HEK293 (cell line): ENCODE data around the gene TTC32.

ENCODE experiments used
- CTCF ChIA-PET: fragments of 350-600 bp; formaldehyde crosslinking; extraction: SDS; loops from one replicate; lab custom pipeline; 2021; ENCODE audit warnings: antibody characterized with exemption; lab: Yijun Ruan, JAX
- POLR2A ChIA-PET: fragments of 300-600 bp; formaldehyde crosslinking; extraction: SDS; loops from one replicate; lab custom pipeline; 2020; ENCODE audit warnings: antibody characterized with exemption, inconsistent platforms; lab: Yijun Ruan, JAX
- H3K27ac ChIP-seq: fragments of 200-500 bp; sonication (Bioruptor generic); 2 replicates; pipeline ENCODE4 v1.5.1; 2014; ENCODE audit warnings: low read depth, low read length, control low read depth, inconsistent platforms; ENCODE audit errors: extremely low read depth
- H3K36me3 ChIP-seq, 2 experiments: fragments of 200-500 bp in 1 of 2; sonication (Bioruptor generic) in 1 of 2; 1 replicate in 1 of 2; 2 replicates in 1 of 2; pipeline ENCODE4 v1.5.1; 2014 to 2017; ENCODE audit warnings: inconsistent platforms in 2 of 2, low read length in 2 of 2; ENCODE audit not compliant: control insufficient read depth in 2 of 2, insufficient read depth in 1 of 2
- H3K4me1 ChIP-seq: fragments of 200-500 bp; sonication (Bioruptor generic); 2 replicates; pipeline ENCODE4 v1.5.1; 2014; ENCODE audit warnings: mild to moderate bottlenecking, low read length, inconsistent platforms; ENCODE audit not compliant: control insufficient read depth, insufficient read depth
- H3K4me3 ChIP-seq: 2 replicates; pipeline ENCODE4 v1.5.1; 2011; ENCODE audit warnings: low read depth, mild to moderate bottlenecking, control low read depth, low read length, moderate library complexity
- H3K9me3 ChIP-seq: fragments of 200-500 bp; sonication (Bioruptor generic); 2 replicates; pipeline ENCODE4 v1.5.1; 2014; ENCODE audit warnings: low read depth, low read length, inconsistent platforms; ENCODE audit not compliant: control insufficient read depth, insufficient read depth
- FEZF1 ChIP-seq: fragments of 450-650 bp; formaldehyde crosslinking; IDR thresholded peaks from 2 replicates; pipeline ENCODE4 v1.5.1; 2016; ENCODE audit warnings: missing biosample characterization, missing genetic modification characterization
- HOXD13 ChIP-seq: sonication (generic); formaldehyde crosslinking; IDR thresholded peaks from 2 replicates; pipeline ENCODE4 v1.8.0; 2022; ENCODE audit warnings: missing genetic modification reagents, borderline replicate concordance
- KLF8 ChIP-seq: fragments of 450-650 bp; formaldehyde crosslinking; IDR thresholded peaks from 2 replicates; pipeline ENCODE4 v1.5.1; 2016; ENCODE audit warnings: missing biosample characterization, missing genetic modification characterization
- MZF1 ChIP-seq: fragments of 450-650 bp; formaldehyde crosslinking; IDR thresholded peaks from 2 replicates; pipeline ENCODE4 v1.5.1; 2017; ENCODE audit warnings: missing biosample characterization, missing genetic modification characterization, borderline replicate concordance
- OVOL3 ChIP-seq: fragments of 450-650 bp; formaldehyde crosslinking; IDR thresholded peaks from 2 replicates; pipeline ENCODE4 v1.5.1; 2016; ENCODE audit warnings: missing biosample characterization, missing genetic modification characterization
- PBX3 ChIP-seq: sonication (generic); formaldehyde crosslinking; IDR thresholded peaks from 2 replicates; pipeline ENCODE4 v1.8.1; 2022; ENCODE audit warnings: mild to moderate bottlenecking, moderate library complexity, missing genetic modification reagents
- PRDM1 ChIP-seq: fragments of 450-650 bp; formaldehyde crosslinking; IDR thresholded peaks from 2 replicates; pipeline ENCODE4; 2016; ENCODE audit warnings: missing biosample characterization, missing genetic modification characterization
- SALL2 ChIP-seq: fragments of 450-650 bp; formaldehyde crosslinking; IDR thresholded peaks from 2 replicates; pipeline ENCODE4 v1.5.0; 2017; ENCODE audit warnings: missing biosample characterization, mild to moderate bottlenecking, missing genetic modification characterization, borderline replicate concordance
- ZBTB6 ChIP-seq: fragments of 450-650 bp; formaldehyde crosslinking; IDR thresholded peaks from 2 replicates; pipeline ENCODE4 v1.5.1; 2017; ENCODE audit warnings: missing biosample characterization, missing genetic modification characterization
- ZNF132 ChIP-seq: fragments of 450-650 bp; formaldehyde crosslinking; IDR thresholded peaks from 2 replicates; pipeline ENCODE4 v1.5.1; 2017; ENCODE audit warnings: missing biosample characterization, missing genetic modification characterization, borderline replicate concordance
- ZNF146 ChIP-seq: fragments of 450-650 bp; formaldehyde crosslinking; IDR thresholded peaks from 2 replicates; pipeline ENCODE4 v1.5.1; 2016; ENCODE audit warnings: missing biosample characterization, missing genetic modification characterization
- ZNF157 ChIP-seq: fragments of 450-650 bp; formaldehyde crosslinking; IDR thresholded peaks from 2 replicates; pipeline ENCODE4 v1.5.1; 2016; ENCODE audit warnings: missing biosample characterization, missing genetic modification characterization
- ZNF19 ChIP-seq: fragments of 450-650 bp; formaldehyde crosslinking; IDR thresholded peaks from 2 replicates; pipeline ENCODE4; 2016; ENCODE audit warnings: missing biosample characterization, missing genetic modification characterization, low read depth
- ZNF211 ChIP-seq: fragments of 450-650 bp; formaldehyde crosslinking; IDR thresholded peaks from 2 replicates; pipeline ENCODE4 v1.5.1; 2016; ENCODE audit warnings: low read depth, missing biosample characterization, missing genetic modification characterization
- ZNF221 ChIP-seq: fragments of 450-650 bp; formaldehyde crosslinking; IDR thresholded peaks from 2 replicates; pipeline ENCODE4 v1.5.1; 2017; ENCODE audit warnings: missing biosample characterization, missing genetic modification characterization, borderline replicate concordance
- ZNF24 ChIP-seq: fragments of 450-650 bp; formaldehyde crosslinking; IDR thresholded peaks from 2 replicates; pipeline ENCODE4 v1.5.1; 2016; ENCODE audit warnings: missing biosample characterization, missing genetic modification characterization
- ZNF354C ChIP-seq: fragments of 450-650 bp; formaldehyde crosslinking; IDR thresholded peaks from 2 replicates; pipeline ENCODE4 v1.5.1; 2016; ENCODE audit warnings: missing biosample characterization, missing genetic modification characterization, low read depth, borderline replicate concordance
- ZNF394 ChIP-seq: fragments of 450-650 bp; formaldehyde crosslinking; IDR thresholded peaks from 2 replicates; pipeline ENCODE4 v1.5.1; 2016; ENCODE audit warnings: missing biosample characterization, missing genetic modification characterization, mild to moderate bottlenecking, moderate library complexity, borderline replicate concordance
- ZNF404 ChIP-seq: fragments of 450-650 bp; formaldehyde crosslinking; IDR thresholded peaks from 2 replicates; pipeline ENCODE4 v1.5.1; 2017; ENCODE audit warnings: missing biosample characterization, missing genetic modification characterization
- ZNF433 ChIP-seq: fragments of 450-650 bp; formaldehyde crosslinking; IDR thresholded peaks from 2 replicates; pipeline ENCODE4 v1.5.1; 2016; ENCODE audit warnings: missing biosample characterization, missing genetic modification characterization, low read depth
- ZNF473 ChIP-seq: fragments of 450-650 bp; formaldehyde crosslinking; IDR thresholded peaks from 2 replicates; pipeline ENCODE4 v1.5.1; 2017; ENCODE audit warnings: missing biosample characterization, missing genetic modification characterization
- ZNF561 ChIP-seq: fragments of 450-650 bp; IDR thresholded peaks from 2 replicates; pipeline ENCODE4 v1.5.1; 2018; ENCODE audit warnings: missing biosample characterization, missing genetic modification characterization, borderline replicate concordance
- ZNF600 ChIP-seq: fragments of 450-650 bp; formaldehyde crosslinking; IDR thresholded peaks from 2 replicates; pipeline ENCODE4 v1.5.1; 2016; ENCODE audit warnings: missing biosample characterization, missing genetic modification characterization
- ZNF707 ChIP-seq: fragments of 450-650 bp; formaldehyde crosslinking; IDR thresholded peaks from 2 replicates; pipeline ENCODE4 v1.5.1; 2016; ENCODE audit warnings: missing biosample characterization, missing genetic modification characterization
- ZNF777 ChIP-seq: fragments of 450-650 bp; formaldehyde crosslinking; IDR thresholded peaks from 2 replicates; pipeline ENCODE4 v1.5.1; 2017; ENCODE audit warnings: missing biosample characterization, missing genetic modification characterization, borderline replicate concordance
- ZXDB ChIP-seq: fragments of 450-650 bp; formaldehyde crosslinking; IDR thresholded peaks from 2 replicates; pipeline ENCODE4 v1.5.1; 2016; ENCODE audit warnings: missing biosample characterization, missing genetic modification characterization

The TTC32 gene

DNA sequence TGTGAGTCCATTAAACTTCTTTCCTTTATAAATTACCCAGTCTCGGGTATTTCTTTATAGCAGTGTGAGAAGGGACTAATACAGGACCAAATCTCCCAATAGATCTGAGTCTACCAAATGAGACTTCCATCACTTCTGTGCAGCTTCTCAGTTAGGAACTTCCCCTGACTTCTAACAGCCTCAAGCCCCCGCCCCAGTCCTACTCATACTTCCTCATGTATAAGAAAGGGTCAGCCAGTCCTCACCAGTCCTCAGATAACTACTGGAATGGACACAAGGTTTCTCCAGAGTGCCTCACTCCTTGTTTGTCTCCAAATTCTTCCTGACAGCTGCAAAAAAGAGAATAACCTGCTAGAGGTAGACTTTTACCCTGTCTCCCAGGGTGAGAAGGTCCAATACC lies 19.5 kb downstream of the TTC32 start:
- TF ChIP-seq ZNF211 (no peak), FEZF1 (tag by site-specific recombination) (no peak), ZNF354C (tag by site-specific recombination) (no peak), ZNF561 (tag by site-specific recombination) (no peak), PRDM1 (no peak), OVOL3 (tag by site-specific recombination) (no peak), ZNF473 (tag by site-specific recombination) (no peak), MZF1 (tag by site-specific recombination) (no peak), ZNF24 (tag by site-specific recombination) (no peak), ZNF600 (no peak), ZNF707 (no peak)
- no peaks in the 10 kb centered on the region for H3K9me3 ChIP-seq
- no peak overlapping the region for H3K27ac ChIP-seq
- ChIA-PET CTCF (no interaction called here), POLR2A (no interaction called here)
- H3K36me3 ChIP-seq = no peaks in the 10 kb centered on the region
- no peak overlapping the region for H3K4me3 ChIP-seq
- no peaks in the 10 kb centered on the region for H3K4me1 ChIP-seq

- H3K4me3 ChIP-seq = no peak overlapping the region
- ChIA-PET POLR2A (no interaction called here), CTCF (no interaction called here)
- no peaks in the 10 kb centered on the region for H3K4me1 ChIP-seq
- H3K27ac ChIP-seq = no peak overlapping the region
- no peaks in the 10 kb centered on the region for H3K36me3 ChIP-seq
- TF ChIP-seq ZBTB6 (tag by site-specific recombination) = no peak
- no peak for TF ChIP-seq ZXDB
- TF ChIP-seq ZNF404 (tag by site-specific recombination) = no peak
- TF ChIP-seq ZNF19 = no peak
- TF ChIP-seq ZNF394 (tag by site-specific recombination) = no peak
- no peak for TF ChIP-seq ZNF132 (tag by site-specific recombination)
- no peak for TF ChIP-seq ZNF146 (tag by site-specific recombination)
- no peak for TF ChIP-seq ZNF221 (tag by site-specific recombination)
- no peak for TF ChIP-seq ZNF433 (tag by site-specific recombination)
- no peak for TF ChIP-seq KLF8
- no peak for TF ChIP-seq ZNF157 (tag by site-specific recombination)
- TF ChIP-seq HOXD13 (CRISPR knock-in tag) = no peak
- TF ChIP-seq SALL2 (tag by site-specific recombination) = no peak
- no peak for TF ChIP-seq PBX3 (CRISPR knock-in tag)
- TF ChIP-seq ZNF24 (tag by site-specific recombination) = no peak
- no peak for TF ChIP-seq ZNF777 (tag by site-specific recombination)
- no peaks in the 10 kb centered on the region for H3K9me3 ChIP-seq
Measured at GRCh38 chr2:19881908-19882265, 19.9 kb downstream of the TTC32 start.
